Adrenal gland (tissue), 5 donors: ENCODE data around the gene CCNQ.

Experiments used
- CTCF ChIP-seq, 6 experiments: fragments of 450-650 bp in 4 of 6; fragments of 200-600 bp in 2 of 6; sonication (generic) in 1 of 6; IDR thresholded peaks; 1 replicate in 5 of 6; 2 replicates in 1 of 6; pipeline versions ENCODE4 v1.5.1 to v1.8.0; 2016 to 2021; ENCODE audit warnings: antibody characterized with exemption in 6 of 6, mild to moderate bottlenecking in 2 of 6, moderate library complexity in 1 of 6
- POLR2A ChIP-seq, 2 donors: fragments of 450-650 bp; IDR thresholded peaks; one replicate each; pipeline ENCODE4 v1.6.1; 2017; ENCODE audit warnings: antibody characterized with exemption in 2 of 2, mild to moderate bottlenecking in 2 of 2, moderate library complexity in 1 of 2
- donor health status: DM: no; HTN: no; CAD: no.

GRCh38 chrX:153631907-153632594, 33.1 kb upstream of the CCNQ start:
- TF ChIP-seq CTCF (IDR thresholded peaks at IDR 0.05) (no peak), POLR2A (IDR thresholded peaks at IDR 0.05) (no peak)
